ENCODE data around the gene TPBGL. TPM values are rescaled to one million over a fixed set of nuclear protein-coding genes. Genes with fewer than 3 reads are reported as not detected.
A peak's percentile ranks its signal among the peaks of the same experiment; 100 is the strongest.

TPBGL gene
- total and polyA plus RNA-seq, 2 of the 4 experiments (the other 2 are of a cell fraction): not detected

GRCh38 chr11:75265851-75266531 is 25.4 kb downstream of the TPBGL start (continued):
- TF ChIP-seq MAZ (IDR thresholded peaks at IDR 0.05; ENCODE audit: borderline replicate concordance, low read depth, low read length): no peak
- TF ChIP-seq CEBPB (IDR thresholded peaks at IDR 0.05; ENCODE audit: low read depth, low read length): no peak

GRCh38 chr11:75267171-75267970 is 26.8 kb downstream of the TPBGL start:
- Histone ChIP-seq H4K5ac (ENCODE audit: low read depth, low read length) (no peak overlapping the region), H2BK20ac (ENCODE audit: low read depth, low read length) (no peak overlapping the region), H2AK9ac (replicated peaks; ENCODE audit: low read depth, low read length, poor library complexity) (no peak overlapping the region), H3K79me1 (ENCODE audit: low read depth in 1 of 2, low read length in 2 of 2) (no peaks in the 10 kb centered on the region), H4K8ac (ENCODE audit: low read depth in 2 of 2, low read length in 2 of 2) (no peak overlapping the region), H2BK120ac (ENCODE audit: low read depth, low read length) (no peak overlapping the region), H3K4ac (ENCODE audit: low read depth, low read length) (no peak overlapping the region), H3K27ac (ENCODE audit: insufficient read depth, low read length) (no peak overlapping the region), H2AFZ (replicated peaks; ENCODE audit: low read length, poor library complexity) (peak overlapping the region; percentile 14), H2AK5ac (ENCODE audit: low read depth, low read length) (no peak overlapping the region), H3K23ac (ENCODE audit: low read depth, low read length) (no peak overlapping the region), H3K9ac (ENCODE audit: low read depth, low read length) (no peak overlapping the region), H3K36me3 (ENCODE audit: control insufficient read depth, insufficient read depth, low read length) (peaks cover 6% of the 10 kb centered on the region; the same call in 1 of the 2 replicates), H3K56ac (ENCODE audit: extremely low read depth, insufficient read depth, low read length) (no peak overlapping the region), H3K4me1 (ENCODE audit: control insufficient read depth, insufficient read depth, low read length) (no peaks in the 10 kb centered on the region; the same call in 1 of the 2 replicates), H3K18ac (ENCODE audit: low read depth, low read length) (no peak overlapping the region), H3K4me3 (ENCODE audit: insufficient read depth, low read depth, low read length) (no peak overlapping the region), H4K20me1 (ENCODE audit: insufficient read depth, low read length) (no peaks in the 10 kb centered on the region; the same call in 1 of the 2 replicates), H3K9me1 (ENCODE audit: insufficient read depth, low read length) (no peaks in the 10 kb centered on the region; the same call in 1 of the 2 replicates), H2BK5ac (ENCODE audit: low read depth, low read length, poor library complexity, severe bottlenecking) (no peak overlapping the region), H3K4me2 (ENCODE audit: low read depth, low read length) (no peak overlapping the region), H3K14ac (replicated peaks; ENCODE audit: low read depth, low read length) (no peak overlapping the region), H4K91ac (ENCODE audit: insufficient read depth, low read depth, low read length) (no peak overlapping the region), H2BK15ac (ENCODE audit: low read depth, low read length) (no peak overlapping the region), H3K27me3 (ENCODE audit: control insufficient read depth, insufficient read depth, low read length) (peaks cover 2% of the 10 kb centered on the region; the same call in 1 of the 2 replicates), H3K9me3 (ENCODE audit: control insufficient read depth, insufficient read depth, low read length) (no peaks in the 10 kb centered on the region)
- CTCF ChIA-PET: no interaction called here
- ATAC-seq (ENCODE audit: low read depth) (no peak), DNase-seq (no peak)
- dilution Hi-C loops (cut with HindIII; ENCODE audit: low sequenced_read_pairs, unreplicated experiment) (no loop called here), in situ Hi-C loops (cut with MboI; ENCODE audit: low sequenced_read_pairs) (no loop called here), intact Hi-C loops (cut with micrococcal nuclease) (no loop called here)
- POLR2A ChIA-PET (ENCODE audit: unreplicated experiment): no interaction called here
- 92% methylated on average over 10 of the region's 27 CpGs; no CpG with 5 or more reads in 1 of the 2 experiments for WGBS, 2 experiments (ENCODE audit: extremely low coverage in 2 of 2, insufficient read length in 1 of 2)
- BruUV-seq (replicated peaks): no TSS peak
- TF ChIP-seq RCOR1 (IDR thresholded peaks at IDR 0.05; ENCODE audit: insufficient replicate concordance, low read length) (no peak), RFX5 (IDR thresholded peaks at IDR 0.05; ENCODE audit: low read depth, low read length) (no peak), MAZ (IDR thresholded peaks at IDR 0.05; ENCODE audit: borderline replicate concordance, low read depth, low read length) (no peak), RAD21 (IDR thresholded peaks at IDR 0.05; ENCODE audit: low read length) (no peak), SMC3 (IDR thresholded peaks at IDR 0.05; ENCODE audit: low read depth, low read length) (no peak), POLR2A (IDR thresholded peaks at IDR 0.05; ENCODE audit: low read depth, low read length) (no peak), MAFK (IDR thresholded peaks at IDR 0.05; ENCODE audit: low read depth, low read length) (no peak), CHD1 (IDR thresholded peaks at IDR 0.05; ENCODE audit: low read depth, low read length) (no peak), FOS (IDR thresholded peaks at IDR 0.05; ENCODE audit: low read depth, low read length) (no peak), CEBPB (IDR thresholded peaks at IDR 0.05; ENCODE audit: low read depth, low read length) (no peak), NFE2L2 (IDR thresholded peaks at IDR 0.05; ENCODE audit: low read depth, low read length) (no peak), USF2 (IDR thresholded peaks at IDR 0.05; ENCODE audit: low read depth, low read length) (no peak), ELK1 (IDR thresholded peaks at IDR 0.05; ENCODE audit: borderline replicate concordance, low read depth, low read length) (no peak), MXI1 (IDR thresholded peaks at IDR 0.05; ENCODE audit: borderline replicate concordance, low read depth, low read length) (no peak)

All from IMR-90 (cell line).